K562 (cell line): ENCODE results near the gene CALML6.

Source experiments
- TBL1XR1 ChIP-seq, 2 experiments: IDR thresholded peaks; 2 replicates each; pipeline ENCODE4 v1.6.1; 2012; ENCODE audit warnings: improper control_type of control experiment in 2 of 2, low read length in 2 of 2, mild to moderate bottlenecking in 1 of 2
- TF ChIP-seq, protein P1 (sequence below), 3 experiments: IDR thresholded peaks in 2 of 3; conservative IDR thresholded peaks in 1 of 3; 2 replicates each; pipeline ENCODE4 v1.5.1; 2011 to 2012; ENCODE audit warnings: low read length in 3 of 3, mild to moderate bottlenecking in 3 of 3, control low read depth in 2 of 3, improper control_type of control experiment in 1 of 3, inconsistent platforms in 1 of 3, low read depth in 1 of 3, mixed read lengths in 1 of 3, moderate library complexity in 1 of 3; ENCODE audit not compliant: insufficient read depth in 2 of 3
- TF ChIP-seq, protein P2 (sequence below): fragments of 200-800 bp; sonication (Bioruptor generic); IDR thresholded peaks from 2 replicates; pipeline ENCODE4 v1.6.1; 2017; ENCODE audit warnings: missing genetic modification characterization, missing compliant biosample characterization

DNA sequence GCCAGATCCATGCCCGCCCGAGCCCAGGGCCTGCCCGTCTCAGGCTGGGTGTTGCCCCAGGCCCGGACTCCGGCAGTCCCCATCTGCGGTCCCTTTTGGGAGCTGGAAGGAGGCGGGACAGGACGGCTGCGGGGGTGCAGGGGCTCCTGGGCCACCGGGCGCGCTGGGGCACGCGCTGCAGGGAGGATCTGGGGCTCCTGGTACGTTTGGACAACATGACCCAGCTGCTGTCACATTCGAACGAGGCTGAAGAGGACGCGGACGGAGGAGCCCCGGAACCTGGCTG, 6.6 kb upstream of the CALML6 start:
- no peak for TF ChIP-seq TBL1XR1 (IDR thresholded peaks at IDR 0.05; ENCODE audit: low read length in 2 of 2)
- TF ChIP-seq, protein P1, sequence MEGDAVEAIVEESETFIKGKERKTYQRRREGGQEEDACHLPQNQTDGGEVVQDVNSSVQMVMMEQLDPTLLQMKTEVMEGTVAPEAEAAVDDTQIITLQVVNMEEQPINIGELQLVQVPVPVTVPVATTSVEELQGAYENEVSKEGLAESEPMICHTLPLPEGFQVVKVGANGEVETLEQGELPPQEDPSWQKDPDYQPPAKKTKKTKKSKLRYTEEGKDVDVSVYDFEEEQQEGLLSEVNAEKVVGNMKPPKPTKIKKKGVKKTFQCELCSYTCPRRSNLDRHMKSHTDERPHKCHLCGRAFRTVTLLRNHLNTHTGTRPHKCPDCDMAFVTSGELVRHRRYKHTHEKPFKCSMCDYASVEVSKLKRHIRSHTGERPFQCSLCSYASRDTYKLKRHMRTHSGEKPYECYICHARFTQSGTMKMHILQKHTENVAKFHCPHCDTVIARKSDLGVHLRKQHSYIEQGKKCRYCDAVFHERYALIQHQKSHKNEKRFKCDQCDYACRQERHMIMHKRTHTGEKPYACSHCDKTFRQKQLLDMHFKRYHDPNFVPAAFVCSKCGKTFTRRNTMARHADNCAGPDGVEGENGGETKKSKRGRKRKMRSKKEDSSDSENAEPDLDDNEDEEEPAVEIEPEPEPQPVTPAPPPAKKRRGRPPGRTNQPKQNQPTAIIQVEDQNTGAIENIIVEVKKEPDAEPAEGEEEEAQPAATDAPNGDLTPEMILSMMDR (IDR thresholded peaks at IDR 0.05 in 2 of 3, conservative IDR thresholded peaks at IDR 0.05 in 1 of 3; ENCODE audit: insufficient read depth in 2 of 3, low read depth in 1 of 3, low read length in 3 of 3) = no peak
- TF ChIP-seq, protein P2, sequence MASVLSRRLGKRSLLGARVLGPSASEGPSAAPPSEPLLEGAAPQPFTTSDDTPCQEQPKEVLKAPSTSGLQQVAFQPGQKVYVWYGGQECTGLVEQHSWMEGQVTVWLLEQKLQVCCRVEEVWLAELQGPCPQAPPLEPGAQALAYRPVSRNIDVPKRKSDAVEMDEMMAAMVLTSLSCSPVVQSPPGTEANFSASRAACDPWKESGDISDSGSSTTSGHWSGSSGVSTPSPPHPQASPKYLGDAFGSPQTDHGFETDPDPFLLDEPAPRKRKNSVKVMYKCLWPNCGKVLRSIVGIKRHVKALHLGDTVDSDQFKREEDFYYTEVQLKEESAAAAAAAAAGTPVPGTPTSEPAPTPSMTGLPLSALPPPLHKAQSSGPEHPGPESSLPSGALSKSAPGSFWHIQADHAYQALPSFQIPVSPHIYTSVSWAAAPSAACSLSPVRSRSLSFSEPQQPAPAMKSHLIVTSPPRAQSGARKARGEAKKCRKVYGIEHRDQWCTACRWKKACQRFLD (CRISPR knock-in tag) = no peak
